IPS-11a (cell line): ENCODE data around the gene KLF12.

Experiments
- H3K4me3 ChIP-seq: one replicate; pipeline ENCODE4 v1.5.1; 2013; ENCODE audit warnings: low read depth, low read length, control low read depth

Gene KLF12

DNA sequence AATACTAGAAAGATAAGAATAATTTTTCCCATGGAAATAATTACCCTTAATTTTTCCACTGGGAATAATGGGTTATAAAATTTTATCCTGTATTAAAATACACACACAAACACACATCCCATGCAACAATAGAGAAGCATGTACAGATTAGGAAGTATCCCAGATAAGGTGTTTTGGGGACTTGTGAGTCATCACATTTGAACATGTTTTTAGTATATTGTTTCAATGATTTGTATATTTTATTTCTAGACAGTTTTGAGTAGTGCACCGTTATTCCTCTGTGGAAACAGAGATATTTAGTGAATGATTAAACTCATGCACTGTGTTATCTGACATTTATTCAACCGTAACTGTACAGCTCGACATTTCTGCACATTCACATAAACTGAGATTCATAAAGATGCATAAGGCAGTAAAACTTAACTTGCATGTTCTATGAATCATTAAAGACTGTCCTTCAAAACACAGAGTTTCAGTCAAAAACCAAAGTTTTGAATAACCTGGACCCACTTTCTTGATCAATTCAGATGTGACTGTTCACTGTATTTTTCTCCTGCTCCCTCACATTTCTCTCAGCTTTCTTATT is 30.1 kb downstream of the KLF12 start:
- H3K4me3 ChIP-seq = no peak overlapping the region

DNA sequence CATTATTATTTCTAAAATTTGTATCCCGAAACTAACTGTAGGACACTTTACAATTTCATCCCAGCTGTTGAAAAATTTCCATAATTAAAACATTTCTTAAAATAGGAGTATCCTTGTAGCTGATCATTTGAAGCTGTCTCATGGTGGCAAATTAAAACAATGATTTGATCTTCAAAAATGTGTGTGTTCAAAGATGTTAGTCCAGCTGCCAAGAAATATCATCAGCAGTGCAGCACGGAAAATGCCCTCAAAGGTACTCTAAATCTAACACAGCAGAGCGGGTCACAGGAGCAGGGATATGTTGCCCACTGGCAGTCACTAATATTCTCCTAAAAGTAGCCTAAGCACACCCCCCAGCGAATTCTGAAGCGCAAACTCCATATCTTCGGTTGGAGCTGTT is 31.0 kb downstream of the KLF12 start:
- H3K4me3 ChIP-seq = no peak overlapping the region

DNA sequence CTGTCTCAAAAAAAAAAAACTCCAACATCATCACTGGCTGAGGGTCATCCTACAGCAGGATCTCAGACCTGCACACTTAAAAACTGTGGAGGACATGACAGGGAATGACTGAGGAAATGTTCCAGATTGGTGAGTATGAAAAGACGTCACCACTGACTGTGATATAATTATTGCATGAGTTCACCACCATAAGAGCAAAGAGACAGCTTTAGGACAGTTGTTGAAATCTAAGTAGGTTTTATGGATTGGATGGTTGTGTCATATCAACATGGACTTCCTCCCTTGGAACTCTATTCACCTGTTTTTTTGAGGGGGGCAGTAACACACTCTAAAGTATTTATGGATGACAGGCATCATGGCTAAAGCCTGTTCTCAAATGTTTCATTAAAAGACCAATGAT is 31.5 kb downstream of the KLF12 start:
- no peak overlapping the region for H3K4me3 ChIP-seq

DNA sequence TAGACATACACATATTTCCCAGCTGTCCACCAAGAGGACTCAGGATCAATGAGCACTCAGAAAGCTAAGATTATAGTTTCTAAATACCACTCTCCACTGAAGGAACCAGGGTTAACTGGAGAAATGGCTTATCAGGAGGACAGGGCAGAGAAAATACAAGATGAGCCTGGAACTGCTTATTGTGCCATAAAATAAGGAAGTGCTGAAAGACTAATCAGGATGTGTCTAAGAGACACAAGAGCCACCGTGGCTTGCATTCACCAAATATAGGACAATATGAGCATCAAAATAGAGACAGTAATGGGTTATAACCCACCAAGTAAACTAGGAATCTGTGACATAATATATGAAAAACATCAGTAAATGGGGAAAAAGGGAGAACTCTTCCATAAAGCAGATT is 32.8 kb downstream of the KLF12 start:
- H3K4me3 ChIP-seq = no peak overlapping the region

DNA sequence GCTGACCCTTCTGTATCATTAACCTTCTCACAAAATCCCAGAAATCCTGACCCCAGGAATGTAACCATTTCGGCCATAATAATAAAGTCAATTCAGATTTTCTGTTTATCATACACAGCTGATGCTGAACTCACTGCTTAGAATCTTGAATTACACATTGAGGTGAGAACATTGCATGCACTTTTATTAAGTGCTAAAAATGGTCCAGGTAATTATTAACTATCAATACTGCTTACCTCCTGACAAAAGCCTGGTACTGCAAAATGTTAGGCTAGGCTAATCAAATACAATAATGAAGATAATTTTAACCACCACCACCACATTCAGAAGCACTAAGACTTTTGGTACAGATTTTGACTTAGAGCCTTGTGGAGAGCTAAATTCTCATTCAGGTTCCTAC is 36.1 kb downstream of the KLF12 start:
- H3K4me3 ChIP-seq = no peak overlapping the region

DNA sequence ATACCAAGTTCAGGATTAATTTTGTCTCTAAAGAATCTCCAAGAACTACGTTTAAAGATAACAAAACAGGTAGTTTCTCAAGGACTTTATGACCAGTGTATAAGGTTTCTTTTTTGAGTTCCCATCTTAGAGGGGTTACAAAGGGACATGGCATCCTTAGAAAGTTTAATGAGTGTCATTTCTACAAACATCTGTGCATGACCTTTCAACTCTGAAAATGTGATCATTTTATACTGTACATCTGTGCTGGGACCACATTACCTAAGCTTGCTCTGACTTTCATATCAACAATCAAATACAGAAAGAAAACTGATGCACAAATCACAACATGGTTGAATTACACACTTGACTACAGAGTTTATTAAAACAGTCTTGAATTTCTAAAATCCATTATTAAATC is 37.1 kb downstream of the KLF12 start:
- no peak overlapping the region for H3K4me3 ChIP-seq

DNA sequence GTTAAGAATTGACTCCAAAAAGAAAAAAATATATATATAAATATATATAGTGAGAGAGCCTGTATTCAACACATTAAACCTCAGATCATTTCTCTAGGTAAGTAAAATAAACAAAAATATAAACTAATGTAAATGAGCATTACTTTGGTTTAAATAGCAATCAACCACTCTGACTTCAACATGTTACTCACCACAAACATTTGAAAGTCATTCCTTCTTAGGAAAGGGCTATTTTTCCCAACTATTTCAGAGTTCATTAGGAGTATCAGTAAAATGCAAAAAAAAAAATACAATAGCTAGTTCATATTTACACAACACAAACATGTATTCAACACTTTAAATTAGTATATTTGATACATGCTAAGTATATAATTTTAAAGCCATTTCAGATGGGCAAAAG is 40.5 kb downstream of the KLF12 start:
- no peak overlapping the region for H3K4me3 ChIP-seq

DNA sequence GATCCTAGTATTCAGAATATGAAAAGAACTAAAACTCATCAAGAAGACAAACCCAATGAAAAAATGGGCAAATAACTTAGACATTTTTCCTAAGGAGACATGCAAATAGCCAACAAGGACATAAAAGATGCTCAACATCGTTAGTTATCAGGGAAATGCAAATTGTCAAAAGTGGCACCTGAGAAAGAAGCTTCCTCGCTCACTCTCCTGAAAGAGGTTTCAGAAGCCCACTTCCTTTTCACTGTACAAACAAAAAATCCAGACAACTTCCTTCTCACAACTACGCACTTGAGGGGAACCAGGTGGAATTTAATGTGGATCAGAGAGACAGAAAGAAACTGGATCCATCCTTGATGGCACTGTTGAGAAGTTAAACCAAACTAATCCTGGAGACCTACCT is 41.5 kb downstream of the KLF12 start:
- H3K4me3 ChIP-seq = no peak overlapping the region

DNA sequence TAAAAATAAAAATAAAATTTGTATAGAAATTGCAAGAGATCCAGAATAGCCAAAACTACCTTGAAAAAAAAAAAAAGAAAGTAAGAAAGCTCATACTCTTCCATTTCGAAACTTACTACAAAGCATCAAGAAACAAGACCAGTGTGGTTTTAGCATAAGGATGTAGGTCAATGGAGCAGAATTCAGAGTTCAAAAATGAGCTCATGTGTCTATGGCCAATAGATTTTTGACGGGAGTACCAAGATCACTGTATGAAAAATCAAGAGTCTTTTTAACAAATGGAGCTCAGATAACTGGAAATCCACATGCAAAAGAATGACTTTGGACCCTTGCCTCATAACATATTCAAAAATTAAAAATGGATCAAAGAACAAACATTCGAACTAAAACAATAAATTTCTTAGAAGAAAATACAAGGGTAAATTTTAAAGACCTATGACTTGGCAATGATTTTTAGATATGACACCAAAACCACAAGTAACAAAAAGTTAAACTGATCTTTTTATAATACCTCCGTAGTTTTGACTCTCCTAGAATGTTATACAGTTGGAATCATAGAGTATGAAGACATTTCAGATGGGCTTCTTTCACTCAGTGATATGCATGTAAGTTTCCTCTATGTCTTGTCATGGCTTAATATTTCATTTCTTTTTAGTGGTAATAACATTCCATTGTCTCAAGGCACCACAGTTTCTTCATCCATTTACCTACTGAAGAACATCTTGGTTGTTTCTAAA is 43.2 kb downstream of the KLF12 start:
- H3K4me3 ChIP-seq = no peak overlapping the region

DNA sequence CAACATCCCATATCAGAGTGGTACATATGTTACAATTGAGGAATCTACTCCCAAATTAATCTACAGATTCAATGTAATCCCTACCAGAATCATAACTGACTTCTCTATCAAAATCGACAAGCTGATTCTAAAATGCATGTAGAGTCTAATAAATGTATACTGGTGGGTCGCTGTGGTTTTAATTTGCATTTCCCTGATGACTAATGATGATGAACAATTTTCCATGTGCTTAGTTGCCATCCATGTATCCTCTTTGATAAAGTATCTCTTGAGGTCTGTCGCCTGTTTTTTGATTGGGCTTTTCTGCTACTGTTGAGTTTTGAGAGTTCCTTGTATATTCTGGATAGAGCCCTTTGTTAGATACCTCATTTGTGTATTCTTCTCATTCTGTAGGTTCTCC is 43.8 kb downstream of the KLF12 start:
- no peak overlapping the region for H3K4me3 ChIP-seq

DNA sequence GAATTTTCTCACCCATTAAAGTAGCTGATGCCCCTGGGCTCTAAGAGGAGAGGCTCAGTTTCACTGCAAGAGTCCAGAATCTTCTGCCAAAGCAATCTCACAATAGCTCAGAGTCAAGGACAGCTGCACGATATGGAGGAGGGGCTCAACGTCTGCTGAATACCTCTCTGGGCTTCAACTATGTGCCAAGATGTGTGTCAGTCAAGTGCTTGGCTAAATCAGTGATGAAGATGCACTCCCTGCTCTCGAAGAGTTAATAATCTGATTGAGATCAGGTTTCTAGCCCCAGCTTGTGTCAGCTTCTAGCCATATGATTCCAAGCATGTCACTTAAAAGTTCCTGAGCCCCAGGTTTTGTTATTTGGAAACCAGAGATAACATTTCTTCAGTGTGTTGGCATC is 46.8 kb downstream of the KLF12 start:
- no peak overlapping the region for H3K4me3 ChIP-seq
